ENCODE results near the gene MTHFD1L.

DNA sequence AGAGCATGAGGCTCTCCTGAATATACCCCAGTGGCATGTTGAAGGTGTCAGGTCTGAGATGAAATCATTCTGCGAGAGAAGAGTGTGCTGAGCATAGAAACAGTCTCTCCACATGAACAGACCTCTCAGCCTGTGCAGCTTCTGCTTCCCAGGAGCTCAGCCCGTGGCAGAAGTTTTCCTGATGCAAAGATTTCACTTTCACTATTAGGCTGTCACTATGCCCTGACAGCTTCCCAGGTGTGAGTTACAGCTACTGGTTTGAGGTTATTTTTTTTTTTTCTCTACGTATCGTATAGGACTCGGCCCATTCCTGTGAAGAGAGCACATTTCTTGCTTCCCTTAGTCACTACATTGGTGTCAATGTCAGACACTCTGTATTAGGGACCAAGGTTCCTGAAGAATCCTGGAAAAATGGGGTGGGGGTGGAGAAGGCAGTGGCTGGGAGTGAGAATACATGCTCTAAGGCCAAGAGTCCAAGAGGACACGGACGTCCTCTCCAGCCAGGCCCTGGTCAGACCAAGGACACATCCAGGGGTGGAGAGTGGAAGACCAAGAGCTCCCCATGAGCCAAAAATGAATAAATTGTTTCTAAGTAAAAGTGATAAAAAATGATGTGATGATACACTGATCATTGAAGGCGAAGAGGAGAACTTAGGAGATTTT lies 253.1 kb downstream of the MTHFD1L start:
- TF ChIP-seq, protein P1, sequence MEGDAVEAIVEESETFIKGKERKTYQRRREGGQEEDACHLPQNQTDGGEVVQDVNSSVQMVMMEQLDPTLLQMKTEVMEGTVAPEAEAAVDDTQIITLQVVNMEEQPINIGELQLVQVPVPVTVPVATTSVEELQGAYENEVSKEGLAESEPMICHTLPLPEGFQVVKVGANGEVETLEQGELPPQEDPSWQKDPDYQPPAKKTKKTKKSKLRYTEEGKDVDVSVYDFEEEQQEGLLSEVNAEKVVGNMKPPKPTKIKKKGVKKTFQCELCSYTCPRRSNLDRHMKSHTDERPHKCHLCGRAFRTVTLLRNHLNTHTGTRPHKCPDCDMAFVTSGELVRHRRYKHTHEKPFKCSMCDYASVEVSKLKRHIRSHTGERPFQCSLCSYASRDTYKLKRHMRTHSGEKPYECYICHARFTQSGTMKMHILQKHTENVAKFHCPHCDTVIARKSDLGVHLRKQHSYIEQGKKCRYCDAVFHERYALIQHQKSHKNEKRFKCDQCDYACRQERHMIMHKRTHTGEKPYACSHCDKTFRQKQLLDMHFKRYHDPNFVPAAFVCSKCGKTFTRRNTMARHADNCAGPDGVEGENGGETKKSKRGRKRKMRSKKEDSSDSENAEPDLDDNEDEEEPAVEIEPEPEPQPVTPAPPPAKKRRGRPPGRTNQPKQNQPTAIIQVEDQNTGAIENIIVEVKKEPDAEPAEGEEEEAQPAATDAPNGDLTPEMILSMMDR (IDR thresholded peaks at IDR 0.05): no peak
- TF ChIP-seq POLR2A (IDR thresholded peaks at IDR 0.05): no peak
